Measurements from ENCODE around the gene PDCD6IP. TPM values are rescaled to one million over a fixed set of nuclear protein-coding genes. Genes with fewer than 3 reads are reported as not detected.

PDCD6IP gene
- total and polyA plus RNA-seq, 2 of the 13 experiments (the other 11 are each of a cell fraction or from before 2014, with no cell fraction given), result 62.5 to 85.6 TPM

DNA sequence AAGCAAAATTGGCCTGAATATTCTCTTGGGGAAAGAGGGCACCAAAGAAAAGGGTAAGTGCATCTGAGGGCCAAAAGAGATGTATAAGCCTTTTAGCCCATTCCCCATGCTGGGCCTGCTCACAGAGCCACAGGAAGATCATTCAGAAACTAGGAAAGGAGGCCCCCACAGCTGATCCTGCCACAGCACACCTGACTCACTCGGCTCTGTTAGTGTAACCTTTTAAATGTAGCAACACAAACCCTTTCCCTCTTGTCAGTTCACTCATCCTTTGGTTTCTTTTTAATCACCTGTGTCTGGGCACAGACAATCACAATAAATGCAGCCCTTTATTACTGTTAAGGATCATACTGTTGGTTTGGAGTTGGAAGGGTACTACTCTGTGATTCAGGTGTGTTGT, 69.9 kb downstream of the PDCD6IP start:
- Histone ChIP-seq H3K9ac (ENCODE audit: insufficient read depth, low read depth, low read length) (no peak overlapping the region), H3K36me3 (replicated peaks in 1 of 2; ENCODE audit: control insufficient read depth in 1 of 2, insufficient read depth in 2 of 2, low read length in 2 of 2) (peaks cover 1 to 35% of the 10 kb centered on the region in 2 experiments; a peak in 3 of 5 replicates), H3K4me3 (replicated peaks in 1 of 3; ENCODE audit: insufficient read depth in 1 of 3, low read depth in 2 of 3, low read length in 3 of 3) (no peak overlapping the region), H3K4me2 (ENCODE audit: low read depth, low read length) (no peak overlapping the region), H3K27me3 (ENCODE audit: control insufficient read depth in 1 of 2, insufficient read depth in 2 of 2, low read length in 2 of 2) (no peaks in the 10 kb centered on the region), H2AFZ (ENCODE audit: low read length) (no peak overlapping the region), H3K27ac (ENCODE audit: extremely low read length, insufficient read depth, low read length) (no peak overlapping the region), H3K9me3 (ENCODE audit: low read length) (no peaks in the 10 kb centered on the region), H4K20me1 (ENCODE audit: insufficient read depth, low read length) (no peaks in the 10 kb centered on the region), H3K79me2 (ENCODE audit: insufficient read depth, low read length) (no peaks in the 10 kb centered on the region), H3K4me1 (ENCODE audit: insufficient read depth, low read length) (no peaks in the 10 kb centered on the region)
- ATAC-seq, result no peak
- intact Hi-C loops (cut with micrococcal nuclease; ENCODE audit: unreplicated experiment) (no loop called here), in situ Hi-C loops (cut with HindIII; ENCODE audit: extremely low pct_ligation_motif_present, low pct_unique_long_range_greater_than_20kb) (no loop called here)
- no peak for DNase-seq (ENCODE audit: low spot score)
- 80% methylated on average over 1 of the region's 1 CpG for WGBS (ENCODE audit: low lambda C conversion rate)
- TF ChIP-seq, protein P1, sequence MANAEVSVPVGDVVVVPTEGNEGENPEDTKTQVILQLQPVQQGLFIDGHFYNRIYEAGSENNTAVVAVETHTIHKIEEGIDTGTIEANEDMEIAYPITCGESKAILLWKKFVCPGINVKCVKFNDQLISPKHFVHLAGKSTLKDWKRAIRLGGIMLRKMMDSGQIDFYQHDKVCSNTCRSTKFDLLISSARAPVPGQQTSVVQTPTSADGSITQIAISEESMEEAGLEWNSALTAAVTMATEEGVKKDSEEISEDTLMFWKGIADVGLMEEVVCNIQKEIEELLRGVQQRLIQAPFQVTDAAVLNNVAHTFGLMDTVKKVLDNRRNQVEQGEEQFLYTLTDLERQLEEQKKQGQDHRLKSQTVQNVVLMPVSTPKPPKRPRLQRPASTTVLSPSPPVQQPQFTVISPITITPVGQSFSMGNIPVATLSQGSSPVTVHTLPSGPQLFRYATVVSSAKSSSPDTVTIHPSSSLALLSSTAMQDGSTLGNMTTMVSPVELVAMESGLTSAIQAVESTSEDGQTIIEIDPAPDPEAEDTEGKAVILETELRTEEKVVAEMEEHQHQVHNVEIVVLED (CRISPR knock-in tag; IDR thresholded peaks at IDR 0.05; ENCODE audit: borderline replicate concordance), result no peak
- no peak for TF ChIP-seq RAD51 (IDR thresholded peaks at IDR 0.05; ENCODE audit: borderline replicate concordance)
- no peak for TF ChIP-seq PRPF4 (IDR thresholded peaks at IDR 0.05; ENCODE audit: low read depth, low read length, poor library complexity, severe bottlenecking)
- TF ChIP-seq EP300 (IDR thresholded peaks at IDR 0.05; ENCODE audit: low read depth in 2 of 2, low read length in 2 of 2), result no peak
- no peak for TF ChIP-seq EP300 (CRISPR knock-in tag; IDR thresholded peaks at IDR 0.05; ENCODE audit: borderline replicate concordance)
- no peak for TF ChIP-seq ZNF652 (CRISPR knock-in tag; IDR thresholded peaks at IDR 0.05; ENCODE audit: borderline replicate concordance, low read depth)
- TF ChIP-seq, protein P2, sequence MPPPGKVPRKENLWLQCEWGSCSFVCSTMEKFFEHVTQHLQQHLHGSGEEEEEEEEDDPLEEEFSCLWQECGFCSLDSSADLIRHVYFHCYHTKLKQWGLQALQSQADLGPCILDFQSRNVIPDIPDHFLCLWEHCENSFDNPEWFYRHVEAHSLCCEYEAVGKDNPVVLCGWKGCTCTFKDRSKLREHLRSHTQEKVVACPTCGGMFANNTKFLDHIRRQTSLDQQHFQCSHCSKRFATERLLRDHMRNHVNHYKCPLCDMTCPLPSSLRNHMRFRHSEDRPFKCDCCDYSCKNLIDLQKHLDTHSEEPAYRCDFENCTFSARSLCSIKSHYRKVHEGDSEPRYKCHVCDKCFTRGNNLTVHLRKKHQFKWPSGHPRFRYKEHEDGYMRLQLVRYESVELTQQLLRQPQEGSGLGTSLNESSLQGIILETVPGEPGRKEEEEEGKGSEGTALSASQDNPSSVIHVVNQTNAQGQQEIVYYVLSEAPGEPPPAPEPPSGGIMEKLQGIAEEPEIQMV (CRISPR knock-in tag; IDR thresholded peaks at IDR 0.05; ENCODE audit: low read depth), result no peak
- TF ChIP-seq, protein P3, sequence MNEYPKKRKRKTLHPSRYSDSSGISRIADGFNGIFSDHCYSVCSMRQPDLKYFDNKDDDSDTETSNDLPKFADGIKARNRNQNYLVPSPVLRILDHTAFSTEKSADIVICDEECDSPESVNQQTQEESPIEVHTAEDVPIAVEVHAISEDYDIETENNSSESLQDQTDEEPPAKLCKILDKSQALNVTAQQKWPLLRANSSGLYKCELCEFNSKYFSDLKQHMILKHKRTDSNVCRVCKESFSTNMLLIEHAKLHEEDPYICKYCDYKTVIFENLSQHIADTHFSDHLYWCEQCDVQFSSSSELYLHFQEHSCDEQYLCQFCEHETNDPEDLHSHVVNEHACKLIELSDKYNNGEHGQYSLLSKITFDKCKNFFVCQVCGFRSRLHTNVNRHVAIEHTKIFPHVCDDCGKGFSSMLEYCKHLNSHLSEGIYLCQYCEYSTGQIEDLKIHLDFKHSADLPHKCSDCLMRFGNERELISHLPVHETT (CRISPR knock-in tag; conservative IDR thresholded peaks at IDR 0.05), result no peak
- no peak for TF ChIP-seq AKAP8 (CRISPR knock-in tag; IDR thresholded peaks at IDR 0.05)
- TF ChIP-seq, protein P4, sequence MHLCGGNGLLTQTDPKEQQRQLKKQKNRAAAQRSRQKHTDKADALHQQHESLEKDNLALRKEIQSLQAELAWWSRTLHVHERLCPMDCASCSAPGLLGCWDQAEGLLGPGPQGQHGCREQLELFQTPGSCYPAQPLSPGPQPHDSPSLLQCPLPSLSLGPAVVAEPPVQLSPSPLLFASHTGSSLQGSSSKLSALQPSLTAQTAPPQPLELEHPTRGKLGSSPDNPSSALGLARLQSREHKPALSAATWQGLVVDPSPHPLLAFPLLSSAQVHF (CRISPR knock-in tag; IDR thresholded peaks at IDR 0.05), result no peak
- no peak for TF ChIP-seq ZBTB7B (CRISPR knock-in tag; IDR thresholded peaks at IDR 0.05)
- TF ChIP-seq, protein P5, sequence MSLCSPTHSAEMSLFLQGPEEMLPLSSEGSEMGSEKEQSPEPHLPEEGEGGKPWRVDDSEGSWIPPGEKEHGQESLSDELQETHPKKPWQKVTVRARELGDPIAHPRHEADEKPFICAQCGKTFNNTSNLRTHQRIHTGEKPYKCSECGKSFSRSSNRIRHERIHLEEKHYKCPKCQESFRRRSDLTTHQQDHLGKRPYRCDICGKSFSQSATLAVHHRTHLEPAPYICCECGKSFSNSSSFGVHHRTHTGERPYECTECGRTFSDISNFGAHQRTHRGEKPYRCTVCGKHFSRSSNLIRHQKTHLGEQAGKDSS (CRISPR knock-in tag; IDR thresholded peaks at IDR 0.05; ENCODE audit: borderline replicate concordance, low read depth), result no peak
- TF ChIP-seq HDAC2 (CRISPR knock-in tag; IDR thresholded peaks at IDR 0.05), result no peak
- TF ChIP-seq TRIM24 (CRISPR knock-in tag; IDR thresholded peaks at IDR 0.05), result no peak
- no peak for TF ChIP-seq ZNF724P (CRISPR knock-in tag; IDR thresholded peaks at IDR 0.05; ENCODE audit: borderline replicate concordance)
- POLR2A ChIA-PET, result no interaction called here
- FAIRE-seq, result no peak
- BruUV-seq (replicated peaks), result no TSS peak
- CTCF ChIA-PET (ENCODE audit: low intra/inter-chr PET ratio, low total read pairs), result no interaction called here
